IPS-18c (cell line): ENCODE data around the gene HOXC5.

Experiments
- H3K4me3 ChIP-seq: 2 replicates; pipeline ENCODE4 v1.7.0; 2013; ENCODE audit warnings: low read depth, mild to moderate bottlenecking, low read length, moderate library complexity; ENCODE audit not compliant: insufficient read depth
- H3K9me3 ChIP-seq: one replicate; pipeline ENCODE4 v1.6.1; 2013; ENCODE audit warnings: mild to moderate bottlenecking, low read length, moderate library complexity; ENCODE audit not compliant: control insufficient read depth, insufficient read depth

Gene HOXC5

GRCh38 chr12:53994009-53994263 lies 38.9 kb upstream of the HOXC5 start:
- Histone ChIP-seq H3K4me3 (no peak overlapping the region), H3K9me3 (peaks cover 3% of the 10 kb centered on the region)

DNA sequence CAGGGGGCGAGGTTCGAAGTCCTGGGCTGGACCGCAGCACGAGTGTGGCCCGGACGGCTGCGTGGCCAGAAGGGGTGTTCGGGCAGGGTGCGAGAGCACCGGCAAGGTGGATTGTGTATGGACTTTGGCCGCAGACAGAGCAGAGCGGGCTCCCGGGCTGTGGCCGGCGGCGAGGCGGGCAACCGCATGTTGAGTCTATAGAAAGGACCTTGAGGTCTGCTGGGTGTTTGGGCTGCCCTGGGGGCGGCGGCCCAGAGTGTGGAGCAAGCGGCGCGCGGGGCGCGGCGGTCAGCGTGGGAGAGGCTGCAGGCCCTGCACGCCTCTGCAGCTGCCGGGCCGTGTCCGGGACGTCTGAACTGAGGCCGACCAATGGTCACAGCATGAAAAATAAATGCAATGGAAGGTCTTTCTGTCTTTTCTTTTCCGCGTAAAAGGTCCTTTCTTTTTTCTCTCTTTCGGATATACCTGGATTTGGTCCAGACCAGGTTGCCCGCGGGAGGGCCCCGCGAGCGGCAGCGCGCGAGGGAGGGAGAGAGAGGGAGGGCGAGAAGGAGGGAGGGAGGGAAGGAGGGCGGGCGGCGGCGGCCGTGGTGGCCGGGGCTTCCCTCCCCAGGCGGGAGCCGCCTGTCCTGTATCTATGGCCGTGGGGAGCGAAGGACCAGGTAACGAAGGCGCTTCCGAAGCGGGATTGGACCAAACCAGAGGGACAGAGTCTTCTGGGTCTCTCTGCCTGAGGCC lies 38.4 kb upstream of the HOXC5 start:
- H3K4me3 ChIP-seq: no peak overlapping the region
- H3K9me3 ChIP-seq: peaks cover 3% of the 10 kb centered on the region

- Histone ChIP-seq H3K4me3 (no peak overlapping the region), H3K9me3 (peaks cover 3% of the 10 kb centered on the region)
These were observed 37.9 kb upstream of the HOXC5 start for GRCh38 chr12:53995002-53995377.

DNA sequence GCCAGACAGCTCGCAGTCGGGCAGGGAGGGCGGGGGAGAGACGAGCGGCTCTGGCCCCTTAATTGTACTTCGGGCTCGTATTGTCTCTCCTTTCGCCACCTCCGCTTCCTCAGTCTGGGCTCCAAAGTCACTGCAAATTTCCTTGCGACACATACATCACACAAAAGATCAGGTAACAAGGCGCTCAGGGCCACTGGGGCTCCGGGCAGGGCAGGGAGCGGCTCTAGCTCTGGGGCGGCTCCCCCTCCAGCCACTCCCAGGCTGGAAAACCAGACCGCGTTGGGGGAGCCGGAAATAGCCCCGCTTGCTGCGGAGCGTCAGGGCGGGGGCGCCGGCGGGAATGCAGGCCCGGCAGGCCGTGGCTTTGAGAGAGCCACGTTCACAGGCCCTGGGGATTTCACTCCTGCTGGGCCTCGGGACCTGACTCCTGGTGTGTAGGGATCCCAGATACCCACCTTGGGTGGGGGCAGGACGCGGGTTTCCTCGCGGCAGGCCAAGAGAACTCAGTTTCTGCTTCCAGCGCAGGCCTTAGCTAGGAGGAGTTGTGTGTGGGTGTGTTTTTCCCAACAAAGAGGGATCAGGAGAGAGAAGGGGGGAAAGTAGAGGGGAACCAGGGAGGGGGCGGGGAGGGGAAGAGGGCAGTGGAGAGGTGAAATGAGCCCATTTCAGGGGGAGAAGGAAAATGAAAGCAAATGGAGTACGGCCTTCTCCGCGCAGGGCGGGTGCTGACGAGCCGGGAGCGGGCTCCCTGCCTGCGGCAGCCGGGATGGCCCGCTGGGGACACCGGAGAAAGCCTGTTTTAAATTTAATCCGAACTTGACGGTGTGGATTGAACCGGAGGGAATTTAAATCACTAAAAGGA lies 37.2 kb upstream of the HOXC5 start:
- Histone ChIP-seq H3K9me3 (peaks cover 3% of the 10 kb centered on the region), H3K4me3 (0 out of 2 replicates have a peak overlapping the region, but pooled peaks have one; percentile 9)

GRCh38 chr12:53996240-53997203 lies 36.3 kb upstream of the HOXC5 start:
- Histone ChIP-seq H3K4me3 (no peak overlapping the region), H3K9me3 (peaks cover 3% of the 10 kb centered on the region)

GRCh38 chr12:53997204-53998109 lies 35.4 kb upstream of the HOXC5 start:
- H3K4me3 ChIP-seq: no peak overlapping the region
- peaks cover 3% of the 10 kb centered on the region for H3K9me3 ChIP-seq

- H3K9me3 ChIP-seq: peaks cover 3% of the 10 kb centered on the region
- H3K4me3 ChIP-seq: no peak overlapping the region
These were observed 34.5 kb upstream of the HOXC5 start for GRCh38 chr12:53998110-53998899.

DNA sequence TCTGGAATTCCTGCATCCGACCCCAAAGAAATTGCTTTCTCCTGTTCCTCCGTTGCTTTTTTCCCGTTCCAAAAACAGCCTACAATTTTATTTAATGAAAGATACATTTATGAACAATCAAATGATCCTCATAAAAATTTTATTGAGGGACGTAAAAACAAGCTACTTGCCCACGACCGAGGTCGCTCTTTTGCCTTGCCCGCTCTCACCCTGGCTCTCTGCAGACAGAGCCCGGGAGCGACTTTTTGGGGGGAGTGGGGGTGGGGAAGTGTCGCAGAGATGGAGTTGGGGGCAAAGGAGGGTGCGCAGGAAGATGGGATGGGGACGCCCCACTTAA lies 34.0 kb upstream of the HOXC5 start:
- Histone ChIP-seq H3K4me3 (no peak overlapping the region), H3K9me3 (peaks cover 3% of the 10 kb centered on the region)

GRCh38 chr12:53999559-54000115 lies 33.2 kb upstream of the HOXC5 start:
- Histone ChIP-seq H3K4me3 (peak overlapping the region; percentile 24; the same call in 1 of the 2 replicates), H3K9me3 (peaks cover 2% of the 10 kb centered on the region)

DNA sequence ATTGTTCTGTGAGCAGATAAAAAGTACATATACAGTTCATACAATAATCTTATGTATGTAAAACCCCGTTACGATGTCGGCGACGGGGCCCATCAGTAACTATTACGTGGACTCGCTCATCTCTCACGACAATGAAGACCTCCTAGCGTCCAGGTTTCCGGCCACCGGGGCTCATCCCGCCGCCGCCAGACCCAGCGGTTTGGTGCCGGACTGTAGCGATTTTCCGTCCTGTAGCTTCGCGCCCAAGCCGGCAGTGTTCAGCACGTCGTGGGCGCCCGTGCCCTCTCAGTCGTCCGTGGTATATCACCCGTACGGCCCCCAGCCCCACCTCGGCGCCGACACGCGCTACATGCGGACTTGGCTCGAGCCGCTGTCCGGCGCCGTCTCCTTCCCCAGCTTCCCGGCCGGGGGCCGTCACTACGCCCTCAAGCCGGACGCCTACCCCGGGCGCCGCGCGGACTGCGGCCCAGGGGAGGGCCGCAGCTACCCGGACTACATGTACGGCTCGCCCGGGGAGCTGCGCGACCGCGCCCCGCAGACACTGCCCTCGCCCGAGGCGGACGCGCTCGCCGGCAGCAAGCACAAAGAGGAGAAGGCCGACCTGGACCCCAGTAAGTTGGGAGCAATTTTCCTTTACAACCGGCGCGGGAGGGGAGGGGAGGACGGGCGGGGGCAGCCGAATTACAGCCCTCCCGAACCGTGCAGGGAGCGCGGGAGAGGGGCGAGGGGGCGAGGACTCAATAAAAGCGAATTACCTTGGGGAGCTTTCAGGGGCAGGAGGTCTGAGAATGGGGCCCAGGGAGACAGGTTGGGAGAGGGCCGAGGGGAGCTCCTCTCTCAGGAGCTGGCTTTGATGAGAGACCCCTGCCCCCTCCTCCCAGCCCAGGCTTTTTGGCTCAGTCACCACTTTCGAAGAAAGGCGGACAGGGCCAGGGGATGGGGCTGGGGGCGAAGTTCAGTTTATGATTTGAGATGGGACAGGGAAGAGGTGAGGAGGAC lies 32.4 kb upstream of the HOXC5 start, which contains the start of gene HOXC9:
HOXC9 (plus strand) TSS at position 46 of the 999 bp plus-strand sequence; CDS start at position 74, 28 bp downstream.
- Histone ChIP-seq H3K4me3 (peak within 1 kb of the TSS; percentile 24; the same call in 1 of the 2 replicates), H3K9me3 (peaks cover 2% of the 10 kb centered on the region)

GRCh38 chr12:54001283-54002187 lies 31.3 kb upstream of the HOXC5 start:
- Histone ChIP-seq H3K4me3 (no peak overlapping the region), H3K9me3 (peaks cover 2% of the 10 kb centered on the region)

DNA sequence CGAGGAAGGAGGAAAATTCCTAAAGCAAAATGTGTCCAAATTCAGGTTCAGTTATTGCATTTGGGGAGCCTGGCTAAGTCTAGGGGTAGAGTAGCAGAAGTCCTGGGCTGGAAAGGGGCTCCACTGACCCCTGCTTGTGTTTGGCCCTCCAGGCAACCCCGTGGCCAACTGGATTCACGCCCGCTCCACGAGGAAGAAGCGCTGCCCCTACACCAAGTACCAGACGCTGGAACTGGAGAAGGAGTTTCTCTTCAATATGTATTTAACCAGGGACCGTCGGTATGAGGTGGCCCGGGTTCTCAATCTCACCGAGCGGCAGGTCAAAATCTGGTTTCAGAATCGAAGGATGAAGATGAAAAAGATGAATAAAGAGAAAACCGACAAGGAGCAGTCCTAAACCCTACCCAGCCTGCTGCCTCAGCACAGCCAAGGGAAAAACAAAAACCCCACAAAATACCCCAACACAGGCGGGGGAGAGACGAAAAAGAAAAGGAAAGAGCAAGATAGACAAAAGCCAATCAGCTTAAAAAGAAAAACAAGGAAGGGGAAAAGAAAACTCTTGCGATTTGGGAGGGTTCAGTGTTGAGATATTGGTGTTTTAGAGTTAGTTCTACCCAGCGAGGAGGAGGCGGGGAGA lies 30.5 kb upstream of the HOXC5 start:
- Histone ChIP-seq H3K4me3 (no peak overlapping the region), H3K9me3 (peaks cover 2% of the 10 kb centered on the region)

DNA sequence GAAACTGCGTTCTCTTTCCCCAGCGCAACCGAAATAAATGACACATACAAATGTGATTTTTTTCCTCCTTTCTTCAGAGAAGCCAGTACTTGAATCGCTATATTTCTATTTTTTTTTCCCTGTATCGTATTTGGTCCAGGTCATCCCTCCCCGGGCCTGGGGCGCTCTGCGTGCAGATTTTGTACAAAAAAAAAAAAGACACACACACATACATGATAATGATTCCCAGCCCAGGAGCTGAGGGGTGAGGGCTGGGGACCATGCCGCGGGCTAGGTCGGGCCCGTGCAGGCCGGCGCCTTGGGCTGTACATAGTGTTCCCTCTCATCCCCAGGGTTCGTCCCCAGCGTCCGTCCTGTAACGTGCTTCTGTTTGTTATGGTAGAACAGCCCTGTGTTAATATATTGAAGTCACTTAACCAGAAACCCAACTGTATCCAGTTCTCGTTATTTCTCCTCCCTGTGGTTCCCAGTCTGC lies 29.9 kb upstream of the HOXC5 start:
- Histone ChIP-seq H3K4me3 (no peak overlapping the region), H3K9me3 (peaks cover 2% of the 10 kb centered on the region)
